Activated naive CD4-positive, alpha-beta T cell treated with anti-CD3 and anti-CD28 coated beads, Interleukin-2, amount 50 U/mL, for 16 hours (primary cell): ENCODE data around the gene NIPAL3.

ENCODE experiments used
- DNase-seq: peaks from one replicate; pipeline ENCODE4 v3.0.0-alpha.2; 2020

The NIPAL3 gene

DNA sequence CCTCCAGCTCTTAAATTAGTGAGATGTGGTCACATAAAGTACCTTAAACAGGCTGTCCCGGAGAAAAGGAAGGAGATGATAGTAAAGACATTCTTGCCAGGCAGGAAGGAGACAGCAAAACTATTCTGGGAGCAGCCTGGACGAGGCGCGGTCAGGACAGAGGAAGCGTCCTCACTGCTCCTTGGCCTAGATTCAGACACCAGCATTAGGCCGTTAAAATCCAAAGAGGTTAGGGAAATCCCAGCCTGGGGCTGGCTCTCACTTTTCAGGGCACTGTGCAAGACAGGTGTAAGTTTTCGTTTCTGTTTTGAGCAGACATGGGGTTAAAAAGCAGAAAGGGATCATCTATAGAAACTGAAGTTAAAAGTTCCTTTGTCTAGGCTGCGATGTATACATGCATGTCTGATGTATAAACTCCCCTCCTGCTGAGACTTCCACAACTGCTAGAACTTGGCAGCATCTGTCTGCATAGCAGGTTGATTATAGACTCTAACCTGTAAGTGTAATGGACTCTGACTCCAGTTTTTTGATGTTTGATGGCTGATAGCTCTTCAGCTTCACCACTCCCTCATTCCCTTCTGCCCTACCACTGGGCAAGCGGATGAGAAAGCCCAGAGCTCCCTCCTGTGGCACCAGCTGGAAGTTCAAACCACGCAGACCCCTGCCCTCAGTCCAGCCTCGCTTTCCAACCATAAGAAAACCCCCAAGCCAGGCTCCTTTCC, 23.6 kb upstream of the NIPAL3 start:
- peak; percentile 62 for DNase-seq

GRCh38 chr1:24392604-24392946, 23.0 kb upstream of the NIPAL3 start:
- no peak for DNase-seq

DNA sequence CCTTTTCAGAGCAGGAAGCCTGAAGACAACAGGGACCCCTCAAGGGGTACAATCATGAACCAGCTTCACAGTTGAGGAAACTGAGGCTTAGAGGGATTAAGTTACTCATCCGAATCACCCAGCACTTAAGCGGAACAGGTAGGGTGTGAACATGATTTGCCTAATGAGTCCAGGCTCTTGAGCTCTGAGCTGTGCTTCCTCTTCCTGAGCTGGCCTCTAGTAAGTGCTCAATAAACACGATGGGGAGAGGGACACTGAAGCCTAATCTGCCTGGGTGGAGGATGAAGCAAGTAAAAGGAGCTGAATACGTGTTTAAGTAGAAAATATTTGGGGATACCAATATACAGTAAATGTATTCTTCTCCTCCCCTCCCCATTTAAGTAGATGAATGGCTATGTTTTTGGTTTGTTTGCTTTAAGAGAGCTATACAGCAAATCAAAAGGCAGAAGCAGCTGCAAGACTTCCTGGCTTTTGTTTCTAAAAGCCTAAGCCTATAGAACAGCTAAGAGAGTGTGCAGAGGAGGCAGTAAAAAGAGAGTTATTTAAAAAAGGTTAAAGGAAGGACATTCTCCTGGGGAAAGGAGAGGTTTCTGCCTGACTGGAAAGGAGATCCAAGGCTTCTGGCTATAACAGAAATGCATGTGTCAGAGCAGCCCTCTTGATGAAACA, 22.5 kb upstream of the NIPAL3 start:
- no peak for DNase-seq

- no peak for DNase-seq
Observed at GRCh38 chr1:24393892-24394291, 21.7 kb upstream of the NIPAL3 start.

GRCh38 chr1:24400065-24400464, 15.5 kb upstream of the NIPAL3 start:
- DNase-seq, result no peak

DNA sequence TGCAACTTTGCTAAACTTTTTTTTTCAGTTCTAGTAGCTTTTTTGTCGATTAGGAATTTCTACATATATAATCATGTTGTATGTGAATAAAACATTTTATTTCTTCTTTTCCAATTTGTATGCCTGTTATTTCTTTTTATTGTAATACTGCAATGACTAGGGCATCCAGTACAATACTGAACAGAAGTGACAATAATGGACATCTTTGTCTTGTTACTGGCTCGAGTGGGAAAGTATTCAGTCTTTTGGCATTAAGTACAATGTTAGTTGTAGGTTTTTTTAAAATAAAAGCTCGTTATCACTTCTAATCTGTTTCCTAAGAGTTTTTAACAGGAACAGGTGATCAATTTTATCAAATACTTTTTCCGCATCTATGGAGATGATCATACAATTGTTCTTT, 11.8 kb upstream of the NIPAL3 start:
- DNase-seq, result no peak

- DNase-seq, result no peak
Observed at GRCh38 chr1:24406788-24407187, 8.8 kb upstream of the NIPAL3 start.

DNA sequence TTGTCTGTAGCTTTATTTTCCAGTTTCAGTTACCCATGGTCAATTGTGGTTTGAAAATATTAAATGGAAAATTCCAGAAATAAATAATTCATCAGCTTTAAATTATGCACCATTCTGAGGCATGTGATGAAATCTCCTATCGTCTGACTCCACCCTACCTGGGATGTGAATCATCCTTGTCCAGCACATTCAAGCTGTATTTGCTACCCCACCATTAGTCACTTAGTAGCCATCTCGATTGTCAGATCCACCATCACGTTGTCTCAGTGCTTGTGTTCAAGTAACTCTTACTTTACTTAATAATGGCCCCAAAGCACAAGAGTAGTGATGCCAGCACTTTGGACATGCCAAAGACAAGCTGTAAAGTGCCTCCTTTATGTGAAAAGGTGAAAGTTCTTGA, 6.1 kb upstream of the NIPAL3 start:
- DNase-seq, result no peak

GRCh38 chr1:24410750-24411149, 4.9 kb upstream of the NIPAL3 start:
- DNase-seq, result no peak

DNA sequence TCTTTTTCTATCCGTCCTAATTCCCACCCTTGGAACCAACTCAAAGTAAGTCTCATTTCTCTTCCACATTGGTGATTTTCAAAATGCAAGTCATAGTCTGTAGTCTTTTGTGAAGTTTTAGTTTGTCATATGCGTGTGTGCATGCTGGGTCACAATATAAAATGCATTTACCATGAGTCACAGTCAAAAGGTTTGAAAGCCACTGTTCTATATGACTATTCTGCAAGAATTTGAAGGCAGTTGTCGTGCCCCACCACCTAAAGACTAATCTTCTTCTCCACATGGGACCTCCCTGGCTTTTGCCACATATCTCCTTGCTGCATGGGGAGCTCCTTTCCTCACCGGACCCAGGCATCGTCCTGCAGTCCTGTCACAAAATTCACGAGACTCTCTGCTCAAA, 3.6 kb upstream of the NIPAL3 start:
- no peak for DNase-seq

- no peak for DNase-seq
Observed at GRCh38 chr1:24412408-24412807, 3.2 kb upstream of the NIPAL3 start.

- DNase-seq, result peak; percentile 68
Observed at GRCh38 chr1:24413350-24414163, 2.0 kb upstream of the NIPAL3 start, which contains the start of gene STPG1. Gene STPG1 (minus strand): TSS chr1:24413782. CDS start chr1:24401388, 12,394 bp downstream.

DNA sequence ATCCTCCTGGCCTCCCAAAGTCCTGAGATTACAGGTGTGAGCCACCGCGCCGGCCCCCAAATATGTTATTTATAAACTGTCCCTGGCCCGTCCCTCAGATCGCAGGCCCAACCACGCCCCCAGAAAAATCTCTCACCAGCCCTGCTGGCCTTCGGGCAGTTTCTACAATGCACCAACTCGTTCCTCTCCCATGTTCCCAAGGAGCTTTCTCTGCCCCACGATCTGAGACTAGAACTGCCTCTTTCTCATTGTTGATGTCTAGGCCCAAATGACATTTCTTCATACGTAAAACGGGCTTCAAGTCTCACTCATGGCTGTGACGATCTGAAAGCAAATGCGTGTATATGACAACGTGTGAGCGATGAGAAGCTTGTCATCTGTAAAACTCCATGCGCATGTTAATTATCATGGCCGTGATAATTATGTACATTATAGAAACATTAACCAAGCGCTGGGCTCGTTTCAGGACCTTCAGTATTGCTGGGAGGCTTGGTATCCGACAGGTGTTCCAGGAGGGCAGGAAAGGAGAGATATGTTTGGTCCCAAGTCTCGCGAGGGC, 748 bp upstream of the NIPAL3 start:
- DNase-seq, result no peak

GRCh38 chr1:24415910-24416665, 486 bp downstream of the NIPAL3 start:
- DNase-seq, result no peak

GRCh38 chr1:24416666-24417391, 1.2 kb downstream of the NIPAL3 start:
- no peak for DNase-seq

GRCh38 chr1:24417681-24418080, 2.1 kb downstream of the NIPAL3 start:
- no peak for DNase-seq

DNA sequence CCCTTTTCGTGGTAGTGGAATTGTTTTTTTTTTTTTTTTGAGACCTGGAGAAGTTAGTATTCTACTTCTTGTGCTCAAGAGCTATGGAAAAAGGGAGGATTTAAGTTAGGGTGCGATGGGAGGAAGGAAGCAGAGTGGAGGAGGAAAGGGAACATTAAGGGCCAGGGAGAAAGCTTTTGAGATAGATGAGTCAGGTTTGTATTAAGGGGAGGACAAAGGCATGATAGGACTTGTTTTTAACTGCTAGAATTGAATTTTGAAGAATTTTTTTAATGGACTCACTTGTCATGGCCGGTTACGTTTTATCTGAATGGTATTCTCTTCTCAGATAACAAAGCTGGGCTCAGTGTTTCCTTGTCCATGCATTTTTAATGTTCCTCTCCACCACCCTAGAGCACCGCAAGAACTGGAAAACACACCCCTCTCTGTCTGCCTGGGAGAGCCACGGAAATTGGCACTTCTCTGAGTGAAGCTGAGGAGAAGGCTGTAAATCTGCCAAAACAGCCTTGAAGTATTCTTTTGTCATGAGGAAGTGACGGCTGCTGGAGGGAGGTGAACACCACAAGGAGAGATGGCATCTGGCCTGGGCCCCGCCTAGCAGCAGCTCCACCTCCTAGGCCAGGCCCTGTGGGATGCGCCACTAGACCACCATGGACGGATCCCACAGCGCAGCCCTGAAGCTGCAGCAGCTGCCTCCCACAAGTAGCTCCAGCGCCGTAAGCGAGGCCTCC, 3.5 kb downstream of the NIPAL3 start:
- DNase-seq, result no peak

DNA sequence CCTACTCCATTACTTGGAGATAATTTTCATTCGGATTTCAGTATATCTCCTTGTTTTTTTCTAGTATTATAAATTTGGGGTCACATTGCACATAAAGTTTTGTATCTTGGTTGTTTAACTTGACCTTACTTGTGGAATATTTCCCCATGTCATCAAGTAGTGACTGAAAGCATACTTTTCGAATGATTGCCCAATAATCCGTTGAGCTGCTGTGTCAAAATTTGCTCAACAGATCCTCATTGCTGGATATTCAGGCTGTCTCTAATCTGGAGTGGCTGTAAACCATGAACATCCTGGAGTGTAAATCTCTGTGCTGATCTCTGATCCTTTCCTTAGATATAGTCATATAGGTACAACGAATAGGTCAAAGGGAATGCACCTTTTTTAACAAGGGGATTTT, 4.9 kb downstream of the NIPAL3 start:
- DNase-seq, result no peak

GRCh38 chr1:24421502-24421901, 5.9 kb downstream of the NIPAL3 start:
- DNase-seq, result no peak

DNA sequence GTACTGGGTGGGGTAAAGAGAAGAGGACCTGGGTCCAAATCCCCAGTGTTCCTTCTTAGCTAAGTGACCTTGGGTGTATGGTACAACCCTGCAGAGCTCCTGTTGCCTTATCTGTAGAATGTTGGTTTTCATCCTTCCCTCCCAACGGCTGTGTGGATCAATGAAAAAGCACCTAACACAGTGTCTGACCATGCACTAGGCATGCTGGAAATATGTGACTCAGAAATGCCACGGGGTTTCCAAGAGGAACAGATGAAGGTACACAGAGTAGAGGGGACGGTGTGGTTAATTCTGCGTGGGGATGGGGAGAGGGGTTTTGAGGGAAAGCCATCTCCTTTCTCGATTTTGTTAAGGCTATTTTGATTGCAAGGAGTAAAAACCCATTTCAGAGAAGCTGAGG, 8.6 kb downstream of the NIPAL3 start:
- no peak for DNase-seq

- DNase-seq, result no peak
Observed at GRCh38 chr1:24424990-24425389, 9.4 kb downstream of the NIPAL3 start.
